ENCODE measurements around the gene GPRC5C.

Gene GPRC5C

DNA sequence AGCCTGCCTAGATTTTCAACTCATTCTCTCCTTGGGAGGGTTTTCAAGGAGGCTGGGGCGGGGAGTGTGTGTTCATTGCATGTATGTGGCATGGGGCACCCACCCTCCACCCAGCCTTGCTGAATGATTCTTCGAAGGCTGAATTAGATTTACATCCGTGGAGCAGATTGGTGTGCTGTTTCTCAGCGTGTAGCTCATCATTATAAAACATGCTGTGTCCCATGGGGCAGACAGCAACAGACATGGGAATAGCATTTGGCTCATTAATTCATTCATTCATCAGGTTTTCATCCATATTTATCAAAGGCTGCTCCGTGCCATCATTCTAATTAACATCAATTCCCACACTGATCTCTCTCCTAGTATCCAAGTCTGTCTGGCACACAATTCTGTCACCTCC lies 23.9 kb downstream of the GPRC5C start:
- H3K36me3 ChIP-seq: no peaks in the 10 kb centered on the region
- no peaks in the 10 kb centered on the region for H3K9me3 ChIP-seq
- peaks cover 25 to 29% of the 10 kb centered on the region in 2 experiments for H3K4me1 ChIP-seq (ENCODE audit: control insufficient read depth in 1 of 2, insufficient read depth in 1 of 2, low read depth in 1 of 2, low read length in 1 of 2)
- H3K27ac ChIP-seq: no peak overlapping the region
- no peak overlapping the region for H3K4me3 ChIP-seq (ENCODE audit: low read depth in 1 of 2, low read length in 1 of 2)
- peaks cover 22% of the 10 kb centered on the region for H3K27me3 ChIP-seq
- TF ChIP-seq, protein P1, sequence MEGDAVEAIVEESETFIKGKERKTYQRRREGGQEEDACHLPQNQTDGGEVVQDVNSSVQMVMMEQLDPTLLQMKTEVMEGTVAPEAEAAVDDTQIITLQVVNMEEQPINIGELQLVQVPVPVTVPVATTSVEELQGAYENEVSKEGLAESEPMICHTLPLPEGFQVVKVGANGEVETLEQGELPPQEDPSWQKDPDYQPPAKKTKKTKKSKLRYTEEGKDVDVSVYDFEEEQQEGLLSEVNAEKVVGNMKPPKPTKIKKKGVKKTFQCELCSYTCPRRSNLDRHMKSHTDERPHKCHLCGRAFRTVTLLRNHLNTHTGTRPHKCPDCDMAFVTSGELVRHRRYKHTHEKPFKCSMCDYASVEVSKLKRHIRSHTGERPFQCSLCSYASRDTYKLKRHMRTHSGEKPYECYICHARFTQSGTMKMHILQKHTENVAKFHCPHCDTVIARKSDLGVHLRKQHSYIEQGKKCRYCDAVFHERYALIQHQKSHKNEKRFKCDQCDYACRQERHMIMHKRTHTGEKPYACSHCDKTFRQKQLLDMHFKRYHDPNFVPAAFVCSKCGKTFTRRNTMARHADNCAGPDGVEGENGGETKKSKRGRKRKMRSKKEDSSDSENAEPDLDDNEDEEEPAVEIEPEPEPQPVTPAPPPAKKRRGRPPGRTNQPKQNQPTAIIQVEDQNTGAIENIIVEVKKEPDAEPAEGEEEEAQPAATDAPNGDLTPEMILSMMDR (IDR thresholded peaks at IDR 0.05): no peak

DNA sequence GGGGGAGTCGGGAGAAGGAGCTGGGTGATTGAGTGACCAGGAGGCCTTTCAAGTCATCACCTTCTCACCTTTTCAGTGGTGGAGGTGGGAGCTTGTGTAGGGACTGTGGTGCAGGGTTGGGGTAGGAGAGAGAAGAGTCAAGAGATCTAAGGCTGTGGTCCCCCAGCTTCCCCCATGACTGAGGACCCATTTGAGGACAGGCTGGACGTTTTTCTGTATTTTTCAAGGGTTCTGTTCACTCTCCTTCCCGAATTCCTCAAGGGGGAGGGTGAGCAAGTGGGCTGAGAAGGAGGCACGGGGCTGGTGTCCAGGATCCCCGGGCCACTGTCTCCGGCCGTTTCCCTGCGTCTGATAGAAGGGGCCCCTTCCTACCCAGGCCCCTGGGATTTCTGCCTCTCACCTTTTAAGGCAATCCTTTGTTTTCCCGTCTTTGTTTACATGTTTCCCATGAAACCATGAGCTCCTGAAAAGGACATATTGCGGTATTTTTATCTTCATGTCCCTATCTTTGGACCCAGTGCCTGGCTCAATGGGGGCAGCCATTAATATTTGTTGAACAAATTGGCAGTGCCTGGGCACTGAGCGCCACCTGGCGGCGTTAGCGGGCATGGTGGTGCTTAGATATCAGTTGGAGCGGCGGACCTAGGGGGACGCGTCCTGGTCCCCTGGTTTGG lies 25.4 kb downstream of the GPRC5C start:
- no peaks in the 10 kb centered on the region for H3K9me3 ChIP-seq
- H3K36me3 ChIP-seq: no peaks in the 10 kb centered on the region
- TF ChIP-seq, protein P1 (IDR thresholded peaks at IDR 0.05): peak; percentile 94
- peaks cover 39 to 44% of the 10 kb centered on the region in 2 experiments for H3K4me1 ChIP-seq (ENCODE audit: control insufficient read depth in 1 of 2, insufficient read depth in 1 of 2, low read depth in 1 of 2, low read length in 1 of 2)
- peaks cover 17% of the 10 kb centered on the region for H3K27me3 ChIP-seq
- peak overlapping the region; percentile 18 for H3K27ac ChIP-seq
- peak overlapping the region in 1 of 2 experiments; percentile 30 for H3K4me3 ChIP-seq (ENCODE audit: low read depth in 1 of 2, low read length in 1 of 2)

DNA sequence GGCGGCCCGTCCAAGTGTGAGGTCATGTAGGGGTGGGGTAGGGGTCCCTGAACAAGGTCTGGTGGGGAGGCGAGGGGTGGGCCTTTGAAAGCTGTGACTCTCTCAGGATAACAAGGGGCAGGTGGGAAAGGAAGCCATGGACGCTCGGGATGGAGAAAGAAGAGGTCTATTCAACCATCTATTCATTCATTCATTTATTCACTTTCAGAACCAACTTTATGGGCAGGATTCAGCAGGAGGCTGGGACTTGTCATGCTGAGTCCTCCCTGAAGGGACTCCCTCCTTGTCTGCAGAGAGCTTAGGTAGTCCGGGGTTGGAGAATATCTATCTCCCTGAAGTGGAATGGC lies 25.9 kb downstream of the GPRC5C start:
- H3K27me3 ChIP-seq: peaks cover 12% of the 10 kb centered on the region

DNA sequence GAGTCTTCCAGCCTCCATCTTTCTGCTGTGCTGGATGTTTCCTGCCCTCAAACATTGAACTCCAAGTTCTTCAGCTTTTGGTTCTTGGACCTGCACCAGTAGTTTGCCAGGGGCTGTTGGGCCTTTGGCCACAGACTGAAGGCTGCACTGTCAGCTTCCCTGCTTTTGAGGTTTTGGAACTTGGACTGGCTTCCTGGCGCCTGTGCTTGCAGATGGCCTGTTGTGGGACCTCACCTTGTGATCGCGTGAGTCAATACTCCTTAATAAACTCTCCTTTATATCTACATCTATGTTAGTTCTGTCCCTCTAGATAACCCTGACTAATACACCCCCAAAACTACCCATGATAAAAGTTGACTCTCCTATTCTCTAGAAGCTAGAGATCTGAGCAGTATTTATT lies 26.9 kb downstream of the GPRC5C start:
- Histone ChIP-seq H3K4me3 (ENCODE audit: low read depth in 1 of 2, low read length in 1 of 2) (no peak overlapping the region), H3K9me3 (no peaks in the 10 kb centered on the region), H3K27me3 (peaks cover 1% of the 10 kb centered on the region), H3K27ac (no peak overlapping the region), H3K4me1 (ENCODE audit: control insufficient read depth in 1 of 2, insufficient read depth in 1 of 2, low read depth in 1 of 2, low read length in 1 of 2) (peaks cover 50 to 55% of the 10 kb centered on the region in 2 experiments), H3K36me3 (no peaks in the 10 kb centered on the region)
- TF ChIP-seq, protein P1 (IDR thresholded peaks at IDR 0.05): no peak

More for the DNA sequence above, 25.9 kb downstream of the GPRC5C start:
- Histone ChIP-seq H3K27ac (peak overlapping the region; percentile 5), H3K4me3 (ENCODE audit: low read depth in 1 of 2, low read length in 1 of 2) (peak overlapping the region in 1 of 2 experiments; percentile 30), H3K4me1 (ENCODE audit: control insufficient read depth in 1 of 2, insufficient read depth in 1 of 2, low read depth in 1 of 2, low read length in 1 of 2) (peaks cover 45 to 49% of the 10 kb centered on the region in 2 experiments), H3K36me3 (no peaks in the 10 kb centered on the region), H3K9me3 (no peaks in the 10 kb centered on the region)
- TF ChIP-seq, protein P1 (IDR thresholded peaks at IDR 0.05): peak; percentile 33

DNA sequence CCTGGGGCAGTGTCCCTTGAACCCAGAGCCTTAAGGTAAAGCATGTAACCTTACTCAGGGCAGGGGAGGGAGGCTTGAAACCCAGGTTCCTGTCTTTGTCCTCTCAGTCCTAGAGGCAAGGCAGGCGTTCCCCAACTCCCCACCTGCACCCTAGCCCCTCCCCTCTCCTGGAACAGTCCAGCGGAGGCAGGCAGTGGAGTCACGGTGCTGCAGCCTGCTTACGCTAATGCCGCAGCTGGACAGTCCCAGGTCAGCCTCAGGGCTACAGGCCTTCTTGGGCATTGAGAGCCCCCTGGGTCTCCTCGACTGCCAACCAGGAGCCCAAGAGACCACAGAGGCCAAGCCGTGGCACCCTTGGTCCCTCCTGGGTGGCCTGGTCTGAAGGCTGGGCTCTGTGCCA lies 27.7 kb downstream of the GPRC5C start:
- TF ChIP-seq, protein P1 (IDR thresholded peaks at IDR 0.05): no peak
- Histone ChIP-seq H3K27ac (no peak overlapping the region), H3K27me3 (no peaks in the 10 kb centered on the region), H3K4me1 (ENCODE audit: control insufficient read depth in 1 of 2, insufficient read depth in 1 of 2, low read depth in 1 of 2, low read length in 1 of 2) (peaks cover 52 to 55% of the 10 kb centered on the region in 2 experiments), H3K4me3 (ENCODE audit: low read depth in 1 of 2, low read length in 1 of 2) (no peak overlapping the region), H3K9me3 (no peaks in the 10 kb centered on the region), H3K36me3 (no peaks in the 10 kb centered on the region)
